Subcutaneous abdominal adipose tissue (tissue), 5 donors: ENCODE measurements around the gene CAPZB.

Experiments
- H3K27ac ChIP-seq: one replicate; pipeline ENCODE4 v1.7.0; 2013; ENCODE audit warnings: low read depth, mild to moderate bottlenecking, inconsistent platforms, low read length, moderate library complexity
- H3K27me3 ChIP-seq, 5 donors: one replicate each; pipeline ENCODE4 v1.7.0; 2013; ENCODE audit warnings: low read length in 5 of 5, inconsistent platforms in 1 of 5; ENCODE audit not compliant: control insufficient read depth in 5 of 5, insufficient read depth in 4 of 5
- H3K36me3 ChIP-seq, 5 donors: one replicate each; pipeline ENCODE4 v1.7.0; 2013; ENCODE audit warnings: low read length in 5 of 5; ENCODE audit not compliant: control insufficient read depth in 5 of 5, insufficient read depth in 5 of 5
- H3K4me1 ChIP-seq, 5 donors: one replicate each; pipeline ENCODE4 v1.7.0; 2013; ENCODE audit warnings: low read length in 5 of 5, mild to moderate bottlenecking in 3 of 5, moderate library complexity in 1 of 5; ENCODE audit not compliant: control insufficient read depth in 5 of 5, insufficient read depth in 5 of 5
- H3K4me3 ChIP-seq, 5 donors: one replicate each; pipeline ENCODE4 v1.7.0; 2013; ENCODE audit warnings: low read length in 5 of 5, low read depth in 1 of 5
- H3K9ac ChIP-seq, 5 donors: one replicate each; pipeline ENCODE4 v1.7.0; 2013; ENCODE audit warnings: low read length in 5 of 5, mild to moderate bottlenecking in 4 of 5, moderate library complexity in 3 of 5
- H3K9me3 ChIP-seq, 5 donors: one replicate each; pipeline ENCODE4 v1.7.0; 2013; ENCODE audit warnings: low read length in 5 of 5; ENCODE audit not compliant: control insufficient read depth in 5 of 5
- donor health status: healthy.
- donor health status: healthy.
- donor health status: healthy.
- donor health status: healthy.
- donor health status: healthy.

The CAPZB gene

GRCh38 chr1:19340387-19340937, 144.9 kb downstream of the CAPZB start:
- Histone ChIP-seq H3K4me1 (peaks cover 0 to 22% (median 13%) of the 10 kb centered on the region in 5 donors), H3K9me3 (no peaks in the 10 kb centered on the region), H3K9ac (no peak overlapping the region), H3K4me3 (no peak overlapping the region), H3K36me3 (peaks cover 0 to 80% (median 55%) of the 10 kb centered on the region in 5 donors), H3K27ac (no peak overlapping the region), H3K27me3 (no peaks in the 10 kb centered on the region)

- Histone ChIP-seq H3K36me3 (peaks cover 0 to 69% (median 44%) of the 10 kb centered on the region in 5 donors), H3K9me3 (no peaks in the 10 kb centered on the region), H3K27ac (no peak overlapping the region), H3K27me3 (no peaks in the 10 kb centered on the region), H3K9ac (no peak overlapping the region), H3K4me3 (no peak overlapping the region), H3K4me1 (peaks cover 0 to 22% (median 13%) of the 10 kb centered on the region in 5 donors)
Observed at GRCh38 chr1:19339214-19339861, 146.0 kb downstream of the CAPZB start.

GRCh38 chr1:19338323-19338762, 147.0 kb downstream of the CAPZB start:
- H3K4me3 ChIP-seq = no peak overlapping the region
- no peak overlapping the region for H3K9ac ChIP-seq
- H3K27ac ChIP-seq = no peak overlapping the region
- peaks cover 0 to 22% (median 13%) of the 10 kb centered on the region in 5 donors for H3K4me1 ChIP-seq
- no peaks in the 10 kb centered on the region for H3K9me3 ChIP-seq
- H3K36me3 ChIP-seq = peaks cover 0 to 63% (median 37%) of the 10 kb centered on the region in 5 donors
- H3K27me3 ChIP-seq = no peaks in the 10 kb centered on the region

DNA sequence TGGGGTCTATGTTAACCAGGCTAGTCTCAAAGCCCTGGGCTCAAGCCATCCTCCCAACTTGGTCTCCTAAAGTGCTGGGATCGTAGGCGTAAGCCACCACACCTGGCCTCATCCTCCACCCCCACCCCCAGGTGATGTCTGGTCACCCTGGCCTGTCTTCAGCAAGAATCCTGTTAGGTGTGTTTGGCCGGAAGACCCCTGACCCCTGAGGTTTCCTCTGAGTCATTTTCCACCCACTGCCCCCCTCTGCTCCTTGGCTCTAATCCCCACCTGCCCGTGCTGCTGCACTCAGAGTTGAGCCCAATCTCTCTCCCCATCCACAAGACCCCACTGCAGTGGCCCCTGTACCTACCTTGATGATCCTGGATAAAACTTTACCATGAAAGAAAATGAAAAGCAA, 148.1 kb downstream of the CAPZB start:
- peaks cover 0 to 12% (median 11%) of the 10 kb centered on the region in 5 donors for H3K4me1 ChIP-seq
- no peak overlapping the region for H3K27ac ChIP-seq
- H3K4me3 ChIP-seq = no peak overlapping the region
- H3K27me3 ChIP-seq = no peaks in the 10 kb centered on the region
- H3K9me3 ChIP-seq = no peaks in the 10 kb centered on the region
- no peak overlapping the region for H3K9ac ChIP-seq
- H3K36me3 ChIP-seq = peaks cover 0 to 62% (median 32%) of the 10 kb centered on the region in 5 donors

DNA sequence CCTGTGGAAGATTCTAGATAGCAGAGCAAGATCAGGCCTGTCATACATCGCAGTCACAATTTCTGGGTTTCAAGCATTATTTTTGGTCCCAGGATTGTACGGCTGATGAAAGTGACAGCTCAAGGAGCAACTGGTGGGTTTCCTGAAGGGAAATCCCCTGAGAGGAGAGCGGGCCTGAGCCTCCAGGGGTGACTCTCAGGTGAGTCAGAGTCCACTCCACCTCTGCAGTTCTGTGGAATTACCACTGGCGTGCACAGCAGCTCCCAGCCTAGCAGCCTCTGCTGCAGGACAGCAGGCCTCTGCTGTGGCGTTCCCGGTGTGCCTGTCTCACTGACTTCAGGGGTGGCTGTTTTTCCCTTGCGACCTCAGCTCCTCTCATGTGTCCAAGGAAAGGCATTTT, 148.8 kb downstream of the CAPZB start:
- Histone ChIP-seq H3K4me3 (no peak overlapping the region), H3K27ac (no peak overlapping the region), H3K4me1 (peaks cover 0 to 4% (median 4%) of the 10 kb centered on the region in 5 donors), H3K9me3 (no peaks in the 10 kb centered on the region), H3K9ac (no peak overlapping the region), H3K36me3 (peaks cover 0 to 62% (median 30%) of the 10 kb centered on the region in 5 donors), H3K27me3 (no peaks in the 10 kb centered on the region)

DNA sequence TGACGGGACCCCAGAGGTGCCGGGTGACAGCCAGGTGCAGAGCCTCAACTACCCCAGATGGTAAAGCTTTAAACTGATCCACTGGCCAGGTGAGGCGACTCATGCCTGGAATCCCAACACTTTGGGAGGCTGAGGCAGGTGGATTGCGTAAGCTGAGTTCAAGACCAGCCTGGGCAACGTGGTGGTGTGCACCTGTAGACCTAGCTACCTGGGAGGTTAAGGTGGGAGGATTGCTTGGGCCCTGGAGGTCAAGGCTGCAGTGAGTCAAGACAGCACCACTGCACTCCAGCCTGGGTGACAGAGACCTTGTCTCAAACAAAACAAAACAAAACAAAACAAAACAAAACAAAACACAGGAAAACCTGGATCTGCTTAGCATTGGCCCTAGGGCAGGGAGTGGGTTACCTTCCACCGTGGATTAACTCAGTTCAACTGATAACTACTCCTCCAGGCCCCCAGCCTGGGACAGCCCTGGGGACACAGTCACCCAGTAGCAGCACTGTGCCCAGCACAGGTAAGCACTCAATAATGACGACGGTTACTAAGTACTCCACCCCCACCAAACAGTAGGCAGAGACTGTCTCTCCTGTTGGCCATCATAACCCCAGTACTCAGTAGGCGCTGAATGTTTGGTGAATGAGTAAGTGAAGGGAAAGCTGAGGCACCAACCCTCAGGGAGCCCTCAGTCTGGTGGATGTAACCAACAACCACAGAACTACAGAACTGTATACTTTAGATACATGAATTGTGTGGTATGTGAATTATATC, 151.6 kb downstream of the CAPZB start:
- Histone ChIP-seq H3K4me1 (no peaks in the 10 kb centered on the region), H3K27ac (no peak overlapping the region), H3K9me3 (no peaks in the 10 kb centered on the region), H3K9ac (no peak overlapping the region), H3K4me3 (no peak overlapping the region), H3K36me3 (peaks cover 0 to 60% (median 29%) of the 10 kb centered on the region in 5 donors), H3K27me3 (no peaks in the 10 kb centered on the region)

GRCh38 chr1:19332832-19333231, 152.5 kb downstream of the CAPZB start:
- Histone ChIP-seq H3K9me3 (no peaks in the 10 kb centered on the region), H3K27ac (no peak overlapping the region), H3K27me3 (no peaks in the 10 kb centered on the region), H3K9ac (no peak overlapping the region), H3K36me3 (peaks cover 0 to 61% (median 33%) of the 10 kb centered on the region in 5 donors), H3K4me1 (no peaks in the 10 kb centered on the region), H3K4me3 (no peak overlapping the region)

GRCh38 chr1:19331262-19331878, 154.0 kb downstream of the CAPZB start:
- H3K27ac ChIP-seq = no peak overlapping the region
- H3K9me3 ChIP-seq = no peaks in the 10 kb centered on the region
- H3K4me1 ChIP-seq = no peaks in the 10 kb centered on the region
- H3K36me3 ChIP-seq = peaks cover 0 to 63% (median 40%) of the 10 kb centered on the region in 5 donors
- H3K4me3 ChIP-seq = no peak overlapping the region
- H3K9ac ChIP-seq = no peak overlapping the region
- no peaks in the 10 kb centered on the region for H3K27me3 ChIP-seq

- H3K4me1 ChIP-seq = no peaks in the 10 kb centered on the region
- H3K4me3 ChIP-seq = no peak overlapping the region
- H3K9me3 ChIP-seq = no peaks in the 10 kb centered on the region
- H3K9ac ChIP-seq = no peak overlapping the region
- H3K36me3 ChIP-seq = peaks cover 0 to 71% (median 48%) of the 10 kb centered on the region in 5 donors
- H3K27me3 ChIP-seq = no peaks in the 10 kb centered on the region
- H3K27ac ChIP-seq = no peak overlapping the region
Observed at GRCh38 chr1:19330449-19331135, 154.7 kb downstream of the CAPZB start.
